Stimulated activated CD8-positive, alpha-beta memory T cell treated with anti-CD3 and anti-CD28 coated beads, Interleukin-7, amount 100 ng/mL, for 1 hour (primary cell): Measurements from ENCODE around the gene SLC25A27.
"Not testable (repeated sequence)": the region's sequence is repeated elsewhere in the genome, so short reads cannot be mapped to it uniquely, and the experiment has no call there.

Experiments
- DNase-seq, 2 donors: peaks; one replicate each; pipeline ENCODE4 v3.0.0-alpha.2; 2020; ENCODE audit warnings: low read depth in 2 of 2

Gene SLC25A27, protein sequence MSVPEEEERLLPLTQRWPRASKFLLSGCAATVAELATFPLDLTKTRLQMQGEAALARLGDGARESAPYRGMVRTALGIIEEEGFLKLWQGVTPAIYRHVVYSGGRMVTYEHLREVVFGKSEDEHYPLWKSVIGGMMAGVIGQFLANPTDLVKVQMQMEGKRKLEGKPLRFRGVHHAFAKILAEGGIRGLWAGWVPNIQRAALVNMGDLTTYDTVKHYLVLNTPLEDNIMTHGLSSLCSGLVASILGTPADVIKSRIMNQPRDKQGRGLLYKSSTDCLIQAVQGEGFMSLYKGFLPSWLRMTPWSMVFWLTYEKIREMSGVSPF

GRCh38 chr6:46652603-46653438 lies at the start of gene SLC25A27, which contains the start of gene CYP39A1:
Gene SLC25A27 (plus strand): TSS chr6:46652975. CDS start chr6:46653193, 218 bp downstream.
Gene CYP39A1 (minus strand): TSS chr6:46652818. CDS start chr6:46652582, 236 bp downstream.
- DNase-seq, result peak; percentile 54 to 58

- DNase-seq, result no peak
These were observed 47.5 kb upstream of the SLC25A27 start for GRCh38 chr6:46605091-46605797.

GRCh38 chr6:46606338-46606737 lies 46.4 kb upstream of the SLC25A27 start:
- no peak for DNase-seq

DNA sequence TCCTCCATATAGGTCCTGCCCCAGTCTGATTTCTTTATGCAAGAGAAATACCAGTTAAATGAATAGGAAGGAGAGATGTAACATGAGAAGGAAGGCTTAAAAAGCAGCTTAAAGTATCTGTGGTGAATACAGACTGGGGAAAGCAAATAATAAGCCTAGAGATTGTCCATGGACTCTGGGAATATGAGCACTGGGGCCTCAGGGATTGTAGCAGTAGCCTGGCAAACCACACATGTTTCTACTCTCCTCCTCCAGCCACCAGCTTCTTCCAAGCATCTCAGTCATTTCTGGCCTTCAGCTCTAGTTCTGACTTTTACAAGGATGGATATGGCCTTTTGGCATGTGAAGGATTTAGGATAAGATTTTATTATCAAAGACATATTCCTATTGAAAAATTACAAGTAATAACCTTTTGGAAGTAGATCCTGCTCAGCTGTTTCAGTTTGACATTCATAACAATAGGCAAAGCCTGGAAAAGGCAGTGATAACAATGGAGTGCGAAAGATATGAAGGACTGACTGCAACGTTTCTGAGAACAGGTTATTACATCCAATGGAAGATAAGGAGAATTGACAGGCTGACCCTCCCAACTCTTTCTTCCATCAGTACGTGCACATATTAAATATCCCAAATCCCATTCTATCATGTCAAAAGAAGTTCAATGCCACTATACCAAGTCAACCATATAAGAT lies 41.8 kb upstream of the SLC25A27 start:
- no peak for DNase-seq

DNA sequence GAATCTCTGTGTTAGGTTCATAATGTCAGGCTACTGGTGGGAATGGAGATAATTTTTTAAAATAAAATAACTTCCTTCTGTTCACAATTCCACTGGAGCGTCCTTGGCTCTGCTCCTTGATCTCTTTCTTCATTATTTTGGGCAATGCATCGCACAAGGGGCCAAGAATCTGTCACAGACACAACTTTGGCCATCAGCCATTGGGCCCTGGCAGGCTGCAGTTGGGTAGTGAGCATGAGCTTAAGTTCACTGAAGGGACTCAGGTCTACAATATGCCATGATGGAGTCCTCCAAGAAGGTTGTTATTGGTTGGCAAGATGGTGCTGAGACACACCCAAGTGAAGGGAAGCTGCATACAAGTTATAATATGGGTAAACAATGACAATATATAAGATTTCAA lies 40.1 kb upstream of the SLC25A27 start:
- no peak for DNase-seq

DNA sequence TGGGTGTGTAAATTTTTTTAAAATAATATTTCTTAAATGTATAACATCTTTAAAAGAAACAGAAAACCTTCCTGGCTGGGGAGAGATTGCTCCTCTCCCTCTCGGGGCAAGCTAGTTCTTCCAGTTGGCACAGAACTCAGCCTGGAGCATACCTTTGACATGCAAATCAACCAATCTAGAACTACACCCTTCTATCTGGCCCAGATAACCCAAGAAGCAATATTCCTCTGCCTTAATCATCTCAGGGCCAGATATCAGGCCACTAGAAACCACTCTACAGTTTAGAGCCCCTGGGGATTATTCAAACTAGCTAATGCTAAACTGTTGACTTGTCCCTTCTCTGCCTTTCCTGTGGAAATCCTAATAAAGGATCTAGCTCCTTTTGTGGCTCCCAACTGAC lies 34.0 kb upstream of the SLC25A27 start:
- no peak for DNase-seq

GRCh38 chr6:46626228-46626909 lies 26.4 kb upstream of the SLC25A27 start:
- no peak for DNase-seq

- no peak for DNase-seq
These were observed 25.8 kb upstream of the SLC25A27 start for GRCh38 chr6:46626976-46627375.

GRCh38 chr6:46628498-46628897 lies 24.3 kb upstream of the SLC25A27 start:
- no peak for DNase-seq

DNA sequence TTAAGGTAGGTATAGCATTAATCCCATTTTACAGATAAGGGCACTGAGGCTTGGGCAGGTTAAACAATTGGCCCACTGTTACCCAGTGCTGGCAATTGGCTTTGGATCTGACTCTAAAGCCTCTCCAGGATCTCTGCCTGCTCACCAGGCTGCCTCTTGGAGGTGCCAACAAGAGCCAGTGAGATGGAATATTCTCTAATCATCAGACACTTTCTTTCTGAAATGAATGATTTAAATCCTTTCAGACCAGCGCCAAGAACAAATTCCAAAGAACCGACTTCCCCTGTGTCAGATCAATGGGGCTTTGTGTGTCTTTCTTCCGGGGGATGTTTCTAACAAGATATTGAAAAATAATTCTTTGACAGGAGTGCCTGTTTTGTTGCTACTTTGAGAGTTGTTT lies 23.8 kb upstream of the SLC25A27 start:
- no peak for DNase-seq

- DNase-seq, result no peak
These were observed 23.1 kb upstream of the SLC25A27 start for GRCh38 chr6:46629691-46630090.

DNA sequence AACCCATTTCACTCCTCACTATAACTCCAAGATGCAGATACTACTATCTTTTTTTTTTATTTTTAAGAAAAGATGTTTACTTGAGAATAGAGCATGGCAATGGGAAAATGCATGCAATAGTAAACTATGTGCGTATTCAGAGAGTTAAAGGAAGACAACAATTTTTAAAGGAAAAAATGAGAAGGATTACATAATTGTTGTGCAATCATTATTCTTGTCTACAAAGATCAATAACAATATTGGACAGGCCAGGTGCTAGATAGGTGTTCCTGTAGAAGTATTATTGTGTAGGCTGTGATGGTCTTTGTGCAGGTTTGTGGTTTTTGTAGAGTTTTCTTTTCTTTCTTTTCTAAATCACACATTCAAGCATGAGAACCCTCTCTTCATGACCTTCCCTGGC lies 20.7 kb upstream of the SLC25A27 start:
- DNase-seq, result no peak

DNA sequence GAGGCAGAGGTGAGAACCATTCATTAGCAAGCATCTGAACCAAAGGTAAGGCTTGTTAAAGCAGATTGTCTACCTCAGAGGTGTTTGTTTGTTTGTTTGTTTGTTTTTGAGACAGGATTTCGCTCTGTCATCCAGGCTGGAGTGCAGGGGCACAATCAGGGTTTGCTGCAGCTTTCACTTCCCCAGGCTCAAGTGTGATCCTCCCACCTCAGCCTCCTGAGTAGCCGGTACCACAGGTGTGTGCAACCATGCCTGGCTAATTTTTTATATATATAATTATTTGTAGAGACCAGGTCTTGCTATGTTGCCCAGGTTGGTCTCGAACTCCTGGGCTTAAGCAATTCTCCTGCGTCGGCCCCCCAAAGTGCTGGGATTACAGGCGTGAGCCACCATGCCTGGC lies 17.3 kb upstream of the SLC25A27 start:
- no peak for DNase-seq

GRCh38 chr6:46637145-46637544 lies 15.6 kb upstream of the SLC25A27 start:
- no peak for DNase-seq

- no peak for DNase-seq
These were observed 14.8 kb upstream of the SLC25A27 start for GRCh38 chr6:46637933-46638332.

- DNase-seq, result no peak
These were observed 14.1 kb upstream of the SLC25A27 start for GRCh38 chr6:46638650-46639049.

DNA sequence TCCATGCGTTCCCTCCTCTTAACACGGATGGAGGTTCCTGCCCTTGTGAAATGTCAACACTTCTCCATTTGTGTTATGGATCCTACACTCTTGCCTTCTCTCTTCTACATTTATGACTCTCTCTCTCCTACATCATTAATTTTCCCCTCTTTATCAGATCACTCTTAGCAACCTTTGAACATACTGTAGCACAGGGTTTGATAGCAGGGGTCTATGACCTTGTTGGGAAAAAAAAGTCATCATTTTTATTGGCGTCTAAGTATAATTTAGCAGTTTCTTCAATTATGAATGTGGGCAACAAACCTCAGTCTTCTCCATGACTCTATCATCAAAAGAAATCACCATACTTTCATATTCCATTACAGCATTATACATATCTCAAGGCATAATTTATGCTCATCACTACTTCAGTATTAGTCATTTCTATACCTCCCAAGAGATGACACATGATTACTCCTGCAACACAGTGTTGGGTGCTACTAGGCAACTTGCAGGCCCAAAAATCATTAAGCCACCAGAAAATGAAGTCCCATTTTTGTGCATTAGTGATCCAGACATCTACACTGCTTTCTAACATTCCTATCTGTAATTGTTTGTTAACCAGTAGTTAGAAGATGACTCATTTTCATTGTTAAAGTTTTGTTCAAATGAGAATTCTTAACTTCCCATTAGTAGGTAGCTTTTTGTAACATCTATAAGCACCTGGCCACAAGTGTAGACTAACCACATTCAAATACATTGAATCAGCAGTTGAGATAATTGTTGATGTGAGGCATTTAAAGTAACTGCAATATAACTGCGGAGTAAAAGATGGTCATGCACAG lies 9.6 kb upstream of the SLC25A27 start:
- DNase-seq, result no peak

DNA sequence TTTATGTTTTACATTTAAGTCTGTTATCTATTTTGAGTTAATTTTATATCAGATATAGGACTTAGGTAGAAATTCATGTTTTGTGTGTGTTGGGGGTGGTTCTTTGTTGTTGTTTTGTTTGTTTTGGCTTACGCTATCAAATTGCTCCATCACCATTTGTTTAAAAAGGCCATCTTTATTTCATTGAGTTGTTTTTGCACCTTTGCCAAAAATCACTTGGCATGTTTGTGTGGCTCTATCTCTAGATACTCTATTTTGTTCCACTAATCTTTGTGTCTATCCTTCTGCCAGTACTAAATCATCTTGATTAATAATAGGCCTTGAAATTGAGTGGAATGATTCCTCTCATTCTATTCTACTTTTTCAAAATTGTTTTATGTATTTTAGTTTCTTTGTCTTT lies 7.5 kb upstream of the SLC25A27 start:
- no peak for DNase-seq

- not testable (repeated sequence) for DNase-seq
These were observed 4.7 kb upstream of the SLC25A27 start for GRCh38 chr6:46648108-46648507.

- no peak for DNase-seq
These were observed 3.8 kb upstream of the SLC25A27 start for GRCh38 chr6:46648869-46649492.
